Activated CD4-positive, alpha-beta T cell treated with anti-CD3 and anti-CD28 coated beads, Interleukin-2, amount 50 U/mL, for 4 hours (primary cell): ENCODE data around the gene RAB18.
"Not testable (repeated sequence)": the region's sequence is repeated elsewhere in the genome, so short reads cannot be mapped to it uniquely, and the experiment has no call there.

Experiments
- DNase-seq, 2 experiments: peaks; one replicate each; pipeline ENCODE4 v3.0.0-alpha.2; 2020

RAB18 gene

DNA sequence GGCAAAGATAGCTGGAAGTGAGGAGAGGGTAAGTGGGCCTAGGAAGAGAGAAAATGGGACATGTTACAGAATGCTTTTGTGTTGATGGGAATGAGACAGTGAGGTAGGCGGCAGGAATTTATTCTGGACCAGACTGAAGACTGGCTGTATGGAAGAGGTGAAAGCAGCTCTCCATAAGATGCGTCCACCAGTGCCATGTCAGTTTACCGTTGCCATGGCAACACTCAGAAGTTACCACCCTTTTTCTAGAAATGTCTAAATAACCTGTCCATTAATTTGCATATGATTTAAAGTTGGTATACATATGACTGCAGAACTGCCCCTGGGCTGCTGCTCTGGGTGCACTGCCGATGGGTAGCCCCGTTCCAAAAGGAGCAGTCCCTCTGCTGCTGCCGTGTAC is 46.7 kb downstream of the RAB18 start:
- no peak for DNase-seq

DNA sequence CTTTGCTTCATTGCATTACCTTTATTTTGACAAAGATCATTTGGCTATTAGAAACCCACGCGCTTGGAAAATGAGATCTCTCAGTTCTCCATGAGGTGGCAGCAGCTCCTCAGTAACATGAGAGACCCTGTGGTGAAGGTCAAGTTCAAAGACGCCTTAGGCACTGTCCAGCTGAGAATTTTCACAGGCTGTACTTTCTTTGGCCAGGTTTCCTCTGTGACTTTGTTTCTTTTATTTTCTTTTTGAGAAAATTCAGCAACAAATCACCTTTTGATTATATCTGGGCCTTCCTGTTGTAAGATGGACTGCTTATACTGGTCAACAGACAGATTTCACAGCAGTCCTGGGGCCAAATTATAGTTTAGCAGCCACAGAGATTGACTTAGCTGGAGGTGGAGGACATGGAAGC is 54.5 kb downstream of the RAB18 start:
- peak; percentile 1 to 2 for DNase-seq

DNA sequence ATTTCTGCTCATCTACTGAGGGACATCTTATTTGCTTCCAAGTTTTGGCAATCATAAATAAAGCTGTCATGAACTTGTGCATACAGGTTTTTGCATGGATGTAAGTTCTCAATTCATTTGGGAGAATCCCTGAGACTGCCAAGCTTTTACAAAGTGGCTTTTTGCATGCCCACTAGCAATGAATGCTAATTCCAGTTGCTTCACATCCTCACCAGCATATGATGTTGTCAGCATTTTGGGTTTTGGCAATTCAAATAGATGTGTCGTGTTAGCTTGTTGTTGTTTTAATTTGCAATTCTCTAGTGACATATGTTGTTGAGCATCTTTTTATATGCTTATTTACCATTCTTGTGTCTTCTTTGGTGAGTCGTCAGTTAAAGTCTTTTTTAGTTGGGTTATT is 57.2 kb downstream of the RAB18 start:
- no peak for DNase-seq

DNA sequence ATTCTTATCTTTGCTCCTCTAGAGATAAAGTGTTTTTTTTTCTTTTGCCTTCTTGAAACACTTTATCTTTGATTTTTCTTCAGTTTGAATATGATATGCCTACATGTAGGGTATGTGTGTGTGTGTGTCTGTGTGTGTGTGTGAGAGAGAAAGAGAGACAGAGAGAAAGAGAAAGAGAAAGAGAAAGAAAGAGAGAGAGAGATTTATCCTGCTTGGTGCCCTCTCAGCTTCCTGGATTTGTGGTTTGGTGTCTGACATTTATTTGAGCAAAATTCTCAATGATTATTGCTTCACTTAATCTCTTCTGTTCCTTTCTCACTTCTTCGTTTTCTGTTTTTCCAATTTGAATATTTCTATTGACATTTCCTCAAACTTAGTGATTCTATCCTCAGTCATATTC is 60.3 kb downstream of the RAB18 start:
- no peak for DNase-seq

DNA sequence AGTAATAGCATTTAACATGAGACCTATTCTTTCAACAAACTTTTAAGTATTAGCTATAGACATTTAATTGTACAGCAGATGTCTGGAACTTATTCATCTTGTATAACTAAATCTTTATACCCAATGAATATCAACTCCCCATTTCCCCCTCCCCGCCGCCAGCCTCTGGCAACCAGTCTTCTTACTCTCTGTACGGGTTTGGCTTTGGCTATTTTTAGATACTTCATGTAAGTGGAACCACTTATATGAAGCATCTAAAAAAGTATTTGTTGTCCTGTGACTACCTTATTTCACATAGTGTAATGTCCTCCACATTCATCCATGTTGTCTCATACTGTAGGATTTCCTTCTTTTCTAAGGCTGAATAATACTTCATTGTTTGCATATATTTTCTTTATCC is 60.8 kb downstream of the RAB18 start:
- no peak for DNase-seq

DNA sequence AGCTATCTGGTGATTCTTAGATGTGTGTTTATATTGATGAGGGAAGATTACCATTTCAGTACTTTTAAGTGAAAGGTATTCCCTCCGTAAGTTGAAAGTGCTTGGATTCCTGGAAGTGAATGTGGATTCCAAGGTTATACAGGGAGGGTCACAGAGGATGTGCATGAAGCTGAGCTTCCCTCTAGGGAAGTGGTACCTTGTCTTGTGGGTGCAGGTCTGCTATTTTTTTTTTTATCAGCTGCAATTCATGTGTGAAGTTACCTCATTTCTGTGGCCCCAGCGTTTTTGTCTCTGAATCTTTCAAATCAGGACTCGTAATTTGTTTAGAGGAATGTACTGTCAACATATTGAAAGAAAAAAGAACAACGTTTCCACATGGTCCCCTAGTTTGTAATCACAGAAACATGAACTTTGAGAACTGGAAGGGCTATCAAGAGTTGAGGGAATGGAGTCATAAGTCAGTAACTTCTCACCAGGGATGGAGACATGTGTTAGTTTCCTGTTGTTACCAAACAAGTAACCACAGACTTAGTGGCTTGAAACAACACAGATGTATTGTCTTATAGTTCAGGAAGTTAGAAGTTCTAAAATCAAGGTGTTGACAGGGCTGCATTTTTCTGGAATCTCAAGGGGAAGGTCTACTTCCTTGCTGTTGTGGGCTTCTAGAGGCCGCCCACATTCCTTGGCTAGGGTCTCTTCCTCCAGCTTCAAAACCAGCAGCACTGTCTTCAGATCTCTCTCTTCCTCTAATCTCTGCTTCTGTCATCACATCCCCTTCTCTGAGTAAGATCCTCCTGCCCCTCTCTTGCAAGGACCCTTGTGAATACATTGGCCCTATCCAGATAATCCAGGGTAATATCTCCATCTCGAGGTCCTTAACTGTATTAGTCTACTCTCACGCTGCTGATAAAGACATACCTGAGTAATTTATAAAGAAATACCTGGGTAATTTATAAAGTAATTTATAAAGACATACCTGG is 64.4 kb downstream of the RAB18 start:
- DNase-seq: no peak

DNA sequence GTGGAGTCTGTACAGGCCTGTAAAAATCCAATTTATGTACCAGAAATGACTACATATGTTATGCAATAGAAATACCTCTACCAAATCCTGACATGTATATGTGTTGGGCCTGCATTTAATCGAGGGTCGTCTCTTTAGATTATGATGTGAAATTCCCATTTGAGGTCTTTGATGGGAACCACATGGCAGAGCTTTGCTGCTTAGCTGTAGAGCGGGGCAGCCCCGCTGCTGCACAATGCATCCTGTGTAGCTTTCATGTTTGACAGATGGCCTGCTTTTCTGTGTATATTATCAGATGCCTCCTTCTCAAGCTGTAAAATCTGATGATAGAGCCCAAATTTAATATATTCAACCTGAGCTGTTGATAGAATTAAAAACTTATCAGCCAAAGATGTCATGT is 65.8 kb downstream of the RAB18 start:
- no peak for DNase-seq

DNA sequence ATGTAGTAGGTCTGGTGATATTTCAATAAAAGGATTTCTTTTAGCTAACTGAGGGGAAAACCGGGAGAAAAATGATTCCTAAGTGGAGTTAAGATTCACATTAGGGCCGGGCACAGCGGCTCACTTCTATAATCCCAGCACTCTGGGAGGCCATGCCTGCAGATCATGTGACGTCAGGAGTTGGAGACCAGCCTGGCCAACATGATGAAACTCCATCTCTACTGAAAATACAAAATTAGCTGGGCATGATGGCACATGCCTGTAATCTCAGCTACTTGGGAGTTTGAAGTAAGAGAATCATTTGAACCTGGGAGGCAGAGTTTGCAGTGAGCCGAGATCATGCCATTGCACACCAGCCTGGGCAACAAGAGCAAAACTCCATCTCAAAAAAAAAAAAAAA is 72.9 kb downstream of the RAB18 start:
- not testable (repeated sequence) for DNase-seq

DNA sequence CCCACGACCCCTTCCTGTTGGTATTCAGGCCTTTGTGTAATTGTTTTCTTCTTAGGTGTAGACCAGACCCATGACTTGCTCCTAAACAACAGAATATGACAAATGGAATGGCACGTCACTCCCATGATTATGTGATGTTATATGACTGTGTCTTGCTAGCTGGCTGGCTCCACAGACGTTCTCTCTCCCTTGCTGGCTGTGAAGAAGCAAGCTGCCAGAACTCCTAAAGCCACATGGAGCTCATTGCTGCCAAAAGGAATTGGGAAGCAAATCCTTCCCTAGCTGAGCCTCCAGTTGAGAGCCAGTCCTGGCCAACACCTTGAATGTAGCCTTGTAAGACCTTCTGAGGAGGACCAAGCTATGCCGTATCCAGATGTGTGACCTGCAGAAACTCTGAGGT is 74.2 kb downstream of the RAB18 start:
- no peak for DNase-seq

DNA sequence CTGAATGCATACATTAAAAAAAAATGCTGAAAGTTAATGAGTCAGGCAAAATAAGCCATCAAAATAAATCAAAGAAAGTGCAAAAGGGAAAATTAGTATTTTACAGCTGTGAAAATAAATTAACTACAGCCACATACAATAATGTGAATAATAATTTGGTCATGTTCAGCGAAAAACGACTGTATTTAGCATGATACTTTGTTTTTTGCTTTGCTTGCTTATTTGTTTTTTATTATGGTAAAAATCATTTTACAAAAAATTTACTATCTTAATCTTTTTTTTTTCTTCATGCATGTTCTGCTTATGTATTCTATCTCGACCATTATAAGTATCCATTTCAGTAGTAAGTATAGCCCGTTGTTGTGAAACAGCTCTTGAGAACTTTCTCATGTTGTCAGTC is 77.1 kb downstream of the RAB18 start:
- no peak for DNase-seq

DNA sequence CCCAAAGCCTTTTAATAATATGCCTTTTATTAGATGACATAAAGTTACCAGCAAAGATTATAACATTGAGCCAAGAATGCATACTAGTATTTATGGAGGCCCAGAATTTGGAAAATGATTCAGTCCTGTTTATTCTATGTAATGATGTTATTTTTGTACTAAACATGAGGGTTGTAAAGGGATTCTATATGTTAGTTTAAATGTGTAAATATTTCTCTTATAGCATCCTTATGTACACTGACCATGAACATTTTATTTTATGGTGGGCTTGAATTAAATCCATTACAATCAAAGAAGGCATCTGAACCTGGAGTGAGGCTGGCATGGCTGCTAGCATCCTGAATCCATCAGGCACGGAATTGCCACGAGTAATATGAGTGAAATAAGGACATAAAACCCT is 80.2 kb downstream of the RAB18 start:
- DNase-seq: no peak
